ENCODE results near the gene EPB41L2. TPM values are rescaled to one million over a fixed set of nuclear protein-coding genes. Genes with fewer than 3 reads are reported as not detected.

Gene EPB41L2
- total RNA-seq, 3 donors from 2014 or later (not counting 1 experiment from before 2014, with no cell fraction given) = 6.8 to 11.4 (median 11.0) TPM

GRCh38 chr6:130982941-130983456 is 80.0 kb downstream of the EPB41L2 start:
- no peak overlapping the region for H3K27ac Mint-ChIP-seq
- peaks cover 5% of the 10 kb centered on the region for H3K9me3 ChIP-seq (ENCODE audit: control insufficient read depth, insufficient read depth, low read length)
- H3K4me3 ChIP-seq (ENCODE audit: low read length) = no peak overlapping the region
- H3K4me1 Mint-ChIP-seq = no peaks in the 10 kb centered on the region
- H3K4me1 ChIP-seq (ENCODE audit: control insufficient read depth, insufficient read depth, low read length) = no peaks in the 10 kb centered on the region
- no peak overlapping the region for H3K27ac ChIP-seq (ENCODE audit: low read length)
- H3K4me3 Mint-ChIP-seq = no peak overlapping the region
- peaks cover 0 to 3% of the 10 kb centered on the region in 2 donors for H3K27me3 Mint-ChIP-seq (ENCODE audit: low read depth in 2 of 2)
- WGBS (ENCODE audit: insufficient coverage) = 81% methylated on average over 4 of the region's 6 CpGs
- no peaks in the 10 kb centered on the region for H3K36me3 Mint-ChIP-seq
- ATAC-seq (no peak), DNase-seq (no peak)
- TF ChIP-seq CTCF (IDR thresholded peaks at IDR 0.05) = no peak
- intact Hi-C loops (cut with micrococcal nuclease) = no loop called here
- no peaks in the 10 kb centered on the region for H3K9me3 Mint-ChIP-seq
- H3K36me3 ChIP-seq (ENCODE audit: control insufficient read depth, insufficient read depth, low read length) = no peaks in the 10 kb centered on the region
- no peaks in the 10 kb centered on the region for H3K27me3 ChIP-seq (ENCODE audit: control insufficient read depth, insufficient read depth, low read length)

- Histone ChIP-seq H3K9me3 (ENCODE audit: control insufficient read depth, insufficient read depth, low read length) (peaks cover 5% of the 10 kb centered on the region), H3K27me3 (ENCODE audit: control insufficient read depth, insufficient read depth, low read length) (no peaks in the 10 kb centered on the region), H3K36me3 (ENCODE audit: control insufficient read depth, insufficient read depth, low read length) (no peaks in the 10 kb centered on the region), H3K4me3 (ENCODE audit: low read length) (no peak overlapping the region), H3K4me1 (ENCODE audit: control insufficient read depth, insufficient read depth, low read length) (no peaks in the 10 kb centered on the region), H3K27ac (ENCODE audit: low read length) (no peak overlapping the region)
- no peak for TF ChIP-seq CTCF (IDR thresholded peaks at IDR 0.05)
- Mint-ChIP-seq H3K4me3 (no peak overlapping the region), H3K9me3 (no peaks in the 10 kb centered on the region), H3K4me1 (no peaks in the 10 kb centered on the region), H3K27me3 (ENCODE audit: low read depth in 2 of 2) (peaks cover 0 to 3% of the 10 kb centered on the region in 2 donors), H3K36me3 (no peaks in the 10 kb centered on the region), H3K27ac (no peak overlapping the region)
- no CpG with 5 or more reads among the region's 1 CpG for WGBS (ENCODE audit: insufficient coverage)
- no peak for ATAC-seq
- DNase-seq = no peak
- intact Hi-C loops (cut with micrococcal nuclease) = no loop called here
These were observed 80.9 kb downstream of the EPB41L2 start for GRCh38 chr6:130982135-130982534.

- intact Hi-C loops (cut with micrococcal nuclease) = no loop called here
- H3K4me1 ChIP-seq (ENCODE audit: control insufficient read depth, insufficient read depth, low read length) = no peaks in the 10 kb centered on the region
- H3K4me3 ChIP-seq (ENCODE audit: low read length) = no peak overlapping the region
- TF ChIP-seq CTCF (IDR thresholded peaks at IDR 0.05) = no peak
- H3K4me3 Mint-ChIP-seq = no peak overlapping the region
- H3K27ac Mint-ChIP-seq = no peak overlapping the region
- H3K27me3 ChIP-seq (ENCODE audit: control insufficient read depth, insufficient read depth, low read length) = no peaks in the 10 kb centered on the region
- no peak overlapping the region for H3K27ac ChIP-seq (ENCODE audit: low read length)
- ATAC-seq (no peak), DNase-seq (no peak)
- no peaks in the 10 kb centered on the region for H3K36me3 Mint-ChIP-seq
- H3K9me3 Mint-ChIP-seq = no peaks in the 10 kb centered on the region
- H3K36me3 ChIP-seq (ENCODE audit: control insufficient read depth, insufficient read depth, low read length) = no peaks in the 10 kb centered on the region
- peaks cover 0 to 3% of the 10 kb centered on the region in 2 donors for H3K27me3 Mint-ChIP-seq (ENCODE audit: low read depth in 2 of 2)
- H3K9me3 ChIP-seq (ENCODE audit: control insufficient read depth, insufficient read depth, low read length) = peaks cover 5% of the 10 kb centered on the region
- no peaks in the 10 kb centered on the region for H3K4me1 Mint-ChIP-seq
These were observed 81.6 kb downstream of the EPB41L2 start for GRCh38 chr6:130981409-130981808.

DNA sequence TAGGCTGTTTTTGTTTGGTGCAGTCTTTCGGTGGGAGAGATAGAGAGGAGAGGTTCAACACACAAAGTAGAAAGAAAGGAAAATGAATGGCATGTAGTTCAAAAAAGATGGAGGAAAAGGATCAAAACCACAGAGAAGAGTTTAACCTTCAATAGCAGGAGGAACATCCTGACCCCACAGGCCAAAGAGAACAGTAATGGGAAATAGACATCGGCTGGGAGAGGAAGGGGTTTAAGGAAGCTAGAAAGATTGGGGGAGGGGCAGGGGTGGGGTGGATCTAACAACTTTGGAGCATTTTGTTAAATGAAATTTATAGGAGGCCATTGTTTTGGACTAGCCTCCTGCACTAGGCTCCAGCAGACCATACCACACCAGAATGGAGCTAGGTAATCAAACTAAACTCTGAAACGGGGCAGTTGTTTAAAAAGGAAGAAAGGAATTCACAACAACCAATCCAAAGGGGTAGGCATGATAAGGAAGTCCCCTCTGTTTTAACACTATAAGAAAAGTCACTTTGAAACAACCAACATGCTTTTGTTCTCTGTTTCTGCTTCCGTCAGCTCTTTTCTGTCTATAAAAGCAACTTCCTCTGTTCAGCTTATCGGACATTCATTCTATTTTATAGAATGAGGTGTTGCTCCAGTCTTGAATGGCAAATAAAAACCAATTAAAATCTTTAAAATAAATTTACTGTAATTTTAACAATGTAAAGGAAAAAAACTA is 82.6 kb downstream of the EPB41L2 start:
- Mint-ChIP-seq H3K27ac (no peak overlapping the region), H3K36me3 (no peaks in the 10 kb centered on the region), H3K27me3 (ENCODE audit: low read depth in 2 of 2) (peaks cover 0 to 3% of the 10 kb centered on the region in 2 donors), H3K9me3 (no peaks in the 10 kb centered on the region), H3K4me1 (no peaks in the 10 kb centered on the region), H3K4me3 (no peak overlapping the region)
- 63% methylated on average over 2 of the region's 5 CpGs for WGBS (ENCODE audit: insufficient coverage)
- Histone ChIP-seq H3K4me1 (ENCODE audit: control insufficient read depth, insufficient read depth, low read length) (no peaks in the 10 kb centered on the region), H3K27me3 (ENCODE audit: control insufficient read depth, insufficient read depth, low read length) (no peaks in the 10 kb centered on the region), H3K36me3 (ENCODE audit: control insufficient read depth, insufficient read depth, low read length) (no peaks in the 10 kb centered on the region), H3K9me3 (ENCODE audit: control insufficient read depth, insufficient read depth, low read length) (peaks cover 5% of the 10 kb centered on the region), H3K4me3 (ENCODE audit: low read length) (no peak overlapping the region), H3K27ac (ENCODE audit: low read length) (no peak overlapping the region)
- intact Hi-C loops (cut with micrococcal nuclease) = no loop called here
- peak in 1 of 2 donors; percentile 3 for DNase-seq
- no peak for ATAC-seq
- TF ChIP-seq CTCF (IDR thresholded peaks at IDR 0.05) = no peak

Measured in natural killer cell (primary cell).